Head of caudate nucleus (tissue), 42 donors: Measurements from ENCODE around the gene IFNGR1.

ENCODE experiments used
- DNase-seq, 42 donors: peaks; one replicate each; pipeline versions ENCODE4 v3.0.0 to v3.0.0-alpha.2; 2020 to 2021; ENCODE audit warnings: mixed read lengths in 7 of 42
- intact Hi-C: fragments of 100-400 bp; cut with DNase I; formaldehyde crosslinking; loops from one replicate; pipeline ENCODE4 v1.15.0; 2022

Gene IFNGR1

DNA sequence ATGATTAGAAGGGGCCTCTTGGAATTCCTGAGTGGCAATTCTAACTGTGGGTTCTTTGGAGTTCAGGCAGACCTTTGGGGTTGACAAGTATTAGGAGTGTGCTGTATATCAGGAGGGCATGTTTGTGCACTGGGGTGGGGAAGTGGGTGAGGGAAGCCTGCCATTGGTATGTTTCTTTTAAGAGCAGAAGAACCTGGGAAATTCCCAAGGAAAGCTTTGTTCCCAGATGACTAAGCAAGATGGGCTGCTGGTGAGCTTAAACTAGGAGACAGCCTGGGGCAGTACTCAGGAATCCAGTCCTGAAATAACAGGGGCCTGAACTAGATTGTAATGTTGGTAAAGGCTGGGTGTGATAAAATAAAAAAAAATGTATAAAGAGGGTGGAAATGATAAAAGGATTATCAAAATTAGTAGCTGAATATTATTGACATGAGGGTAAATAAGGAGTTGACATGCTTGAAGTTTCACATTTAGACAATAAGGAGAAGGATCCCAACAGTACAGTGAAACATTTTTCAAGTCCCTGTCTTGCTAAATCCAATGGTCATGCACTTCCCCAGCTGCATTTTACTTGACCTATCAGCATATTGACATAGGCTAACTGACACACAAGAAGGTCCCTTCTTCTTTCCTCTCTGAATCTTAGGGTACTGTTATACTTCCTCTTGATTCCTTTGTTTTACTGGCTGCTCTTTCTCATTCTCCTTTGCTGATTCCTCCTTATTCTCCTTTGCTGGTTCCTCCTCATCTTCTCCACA lies 18.4 kb upstream of the IFNGR1 start:
- intact Hi-C loops: no loop called here
- no peak for DNase-seq

DNA sequence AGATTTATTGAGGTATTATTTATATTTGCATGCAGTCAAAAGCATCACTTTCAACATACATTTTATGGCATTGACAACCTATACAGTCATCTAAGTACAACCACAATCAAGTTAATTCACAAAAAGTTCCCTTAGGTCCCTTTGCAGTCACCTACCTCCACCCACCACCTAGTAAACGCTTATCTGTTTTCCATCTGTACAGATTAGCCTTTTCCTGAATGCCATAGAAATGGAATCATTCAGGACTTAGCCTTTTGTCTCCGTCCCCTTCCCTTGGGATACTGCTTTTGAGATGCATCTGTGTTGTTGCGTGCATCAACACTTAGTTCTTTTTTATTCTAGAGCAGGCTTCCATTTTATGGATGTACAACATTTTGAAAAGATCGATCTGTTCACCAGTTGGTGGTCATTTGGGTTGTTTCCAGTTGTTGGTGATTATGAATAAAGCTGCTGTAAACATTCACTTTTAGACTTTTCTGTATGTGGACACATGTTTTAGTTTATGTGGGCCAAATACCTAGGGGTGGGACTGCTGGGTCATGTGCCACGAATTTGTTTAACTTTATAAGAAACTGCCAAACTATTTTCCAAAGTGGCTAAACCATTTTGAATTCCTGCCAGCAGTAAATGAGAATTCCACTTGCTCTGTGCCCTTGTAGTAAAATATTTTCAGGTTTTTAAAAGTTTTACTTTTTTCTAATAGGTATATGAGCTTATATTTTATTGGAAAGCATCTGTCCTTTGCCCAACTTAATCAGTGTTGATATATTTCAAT lies 17.6 kb upstream of the IFNGR1 start:
- intact Hi-C loops: no loop called here
- DNase-seq: no peak

DNA sequence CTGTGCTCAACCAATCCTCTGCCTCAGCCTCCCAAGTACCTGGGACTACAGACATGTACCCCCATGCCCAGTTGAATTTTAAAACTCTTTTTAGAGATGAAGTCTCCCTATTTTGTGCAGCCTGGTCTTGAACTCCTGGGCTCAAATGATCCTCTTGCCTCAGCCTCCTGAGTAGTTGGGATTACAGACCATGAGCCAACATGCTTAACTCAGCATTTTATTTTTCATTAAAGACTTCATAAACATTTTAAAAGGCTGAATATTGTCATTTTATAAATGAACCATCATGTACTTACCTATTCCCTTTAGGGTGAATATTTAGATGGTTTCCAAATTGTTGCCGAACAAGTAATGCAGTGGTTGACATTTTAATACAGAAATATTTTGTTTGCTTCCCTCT lies 16.5 kb upstream of the IFNGR1 start:
- no peak for DNase-seq
- intact Hi-C loops: no loop called here

DNA sequence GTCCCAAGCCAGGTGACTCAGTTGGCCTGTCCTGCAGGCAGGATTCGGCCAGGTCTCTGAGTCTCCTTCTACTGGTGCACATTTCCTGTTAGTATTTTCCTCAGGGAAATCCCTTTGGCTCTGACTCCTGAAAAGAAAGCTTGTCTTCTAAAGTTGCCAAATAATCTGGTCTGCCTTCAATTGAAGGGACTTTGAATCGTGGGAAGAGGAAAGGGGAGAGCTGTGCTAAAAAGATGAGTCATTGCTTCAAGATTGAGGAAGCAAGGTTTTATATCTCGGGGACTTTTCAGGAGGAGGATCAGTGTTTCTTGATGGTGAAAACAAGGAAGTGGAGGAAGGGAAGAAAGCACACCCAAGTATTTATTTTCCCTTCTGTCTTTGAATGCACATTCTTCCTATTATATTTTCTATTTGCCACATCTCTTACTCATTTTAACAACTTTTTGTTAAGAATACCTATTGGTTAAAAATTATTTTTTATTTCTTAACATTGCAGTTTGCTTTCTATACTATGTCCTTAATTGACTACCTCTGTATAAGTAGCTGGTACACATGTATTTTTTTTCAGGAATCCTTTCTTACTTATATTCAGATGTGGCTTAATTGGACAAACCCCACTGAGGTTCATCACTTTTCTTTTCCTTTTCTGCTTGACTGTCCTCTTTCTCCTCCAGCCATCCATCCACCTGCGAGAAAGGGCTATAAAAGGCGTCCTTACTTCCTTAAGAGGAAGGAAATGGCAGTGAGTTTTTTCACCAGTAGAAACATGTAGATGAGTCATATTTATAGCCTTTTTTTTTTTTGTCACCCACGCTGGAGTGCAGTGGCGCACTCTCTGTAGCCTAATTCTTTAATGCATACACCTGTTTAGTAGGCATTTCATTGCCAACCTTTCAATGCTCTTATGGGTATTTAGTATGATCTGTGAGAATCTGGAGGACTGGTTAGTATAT lies 15.0 kb upstream of the IFNGR1 start:
- intact Hi-C loops: no loop called here
- DNase-seq: peak in 2 of 42 donors; percentile 10 to 37

DNA sequence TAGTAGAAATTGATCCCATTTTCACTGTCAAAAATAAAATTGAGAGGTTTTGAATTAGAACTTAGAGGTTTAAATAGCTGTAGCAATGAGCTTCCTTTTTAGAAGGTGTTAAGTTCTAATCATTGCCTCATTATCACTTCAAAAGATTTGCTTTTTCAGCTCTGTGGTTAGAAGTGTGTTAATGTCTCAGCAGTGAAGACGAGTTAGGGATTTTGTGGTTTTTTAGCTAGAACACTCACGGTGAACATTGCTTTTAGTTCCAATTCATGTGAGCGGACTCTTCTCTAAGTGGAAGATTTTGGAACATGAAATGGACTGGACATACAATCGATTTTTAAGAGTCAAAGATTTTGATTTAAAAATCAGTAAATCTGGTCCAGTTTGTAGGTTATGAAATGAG lies 12.7 kb upstream of the IFNGR1 start:
- intact Hi-C loops: no loop called here
- DNase-seq: no peak

DNA sequence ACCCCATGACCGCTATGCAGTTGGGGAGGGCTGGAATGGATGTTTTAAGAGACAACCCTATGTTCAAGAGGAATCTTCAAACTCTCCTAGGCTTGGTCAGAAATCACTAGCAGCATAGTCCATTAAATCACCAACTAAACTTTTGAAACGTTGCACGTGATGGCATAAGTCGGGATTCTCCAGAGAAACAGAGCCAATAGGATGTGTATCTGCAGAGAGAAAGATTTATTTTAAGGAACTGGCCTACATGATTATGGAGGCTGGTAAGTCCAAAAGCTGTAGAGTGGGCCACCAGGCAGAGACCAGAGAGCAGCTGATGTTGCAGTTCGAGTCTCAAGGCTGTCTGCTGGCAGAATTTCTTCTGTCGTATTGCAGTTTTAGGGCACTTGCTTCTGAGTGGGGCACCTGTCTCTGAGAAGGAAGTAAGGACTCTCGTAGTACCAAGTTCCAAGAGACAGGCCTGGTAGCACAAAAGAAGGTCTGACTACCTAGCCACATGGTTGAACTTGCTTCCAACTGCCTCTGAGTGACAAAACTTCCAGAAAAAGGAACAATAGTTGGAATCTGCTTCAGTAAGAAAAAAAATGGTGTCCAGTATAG lies 11.9 kb upstream of the IFNGR1 start:
- intact Hi-C loops: no loop called here
- no peak for DNase-seq

DNA sequence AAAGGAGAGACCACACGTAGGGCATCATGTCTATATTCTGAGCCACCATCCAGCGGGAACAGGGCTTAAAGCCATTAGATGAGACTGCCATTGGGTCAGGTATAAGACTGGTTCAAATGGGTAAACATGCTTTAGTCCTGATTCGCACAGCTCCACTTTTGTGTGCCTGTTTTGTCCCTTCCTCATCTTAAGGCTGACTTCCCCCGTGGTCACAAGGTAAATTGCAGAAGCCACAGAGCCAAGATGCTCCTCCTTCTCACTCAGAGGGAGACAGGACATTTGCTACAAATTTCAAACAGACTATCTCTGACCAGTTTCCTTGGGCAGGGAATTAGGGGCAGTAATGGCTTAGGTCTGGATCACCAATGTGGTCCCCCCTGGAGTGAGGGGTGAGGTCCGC lies 11.4 kb upstream of the IFNGR1 start:
- DNase-seq: peak in 5 of 42 donors; percentile 20 to 31 (median 26)
- intact Hi-C loops: no loop called here

DNA sequence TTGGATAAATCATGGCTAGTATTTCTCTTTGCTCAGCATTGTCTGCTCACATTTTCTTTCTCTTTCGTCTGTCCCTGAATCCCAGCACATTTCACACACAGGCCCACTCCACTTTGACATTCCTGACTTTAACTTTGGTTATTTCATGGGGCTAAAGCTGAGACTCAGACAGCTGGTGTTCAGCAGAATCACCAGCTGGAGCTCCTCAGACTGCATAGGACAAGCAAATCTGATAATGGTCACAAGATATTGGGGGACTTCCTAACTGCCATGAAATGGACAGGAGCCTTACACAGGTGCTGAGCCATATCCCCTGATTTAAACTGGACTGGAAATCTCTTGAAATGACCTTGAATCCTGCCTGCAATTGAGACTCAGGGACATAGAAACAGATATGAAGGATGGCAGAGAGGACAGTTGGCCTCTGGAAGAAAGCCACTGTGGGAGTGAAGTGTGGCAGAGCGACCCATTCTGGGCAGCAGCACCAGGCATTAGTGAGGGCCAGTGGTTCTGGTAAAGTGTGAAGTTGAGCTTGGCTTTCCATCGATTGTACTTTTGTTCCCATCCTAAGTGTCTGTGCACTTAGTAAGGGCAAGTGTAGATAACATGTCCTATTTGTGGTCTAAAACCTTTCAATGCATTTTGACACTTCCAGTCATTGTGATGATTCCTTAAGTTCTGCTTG lies 10.0 kb upstream of the IFNGR1 start:
- no peak for DNase-seq
- intact Hi-C loops: no loop called here

DNA sequence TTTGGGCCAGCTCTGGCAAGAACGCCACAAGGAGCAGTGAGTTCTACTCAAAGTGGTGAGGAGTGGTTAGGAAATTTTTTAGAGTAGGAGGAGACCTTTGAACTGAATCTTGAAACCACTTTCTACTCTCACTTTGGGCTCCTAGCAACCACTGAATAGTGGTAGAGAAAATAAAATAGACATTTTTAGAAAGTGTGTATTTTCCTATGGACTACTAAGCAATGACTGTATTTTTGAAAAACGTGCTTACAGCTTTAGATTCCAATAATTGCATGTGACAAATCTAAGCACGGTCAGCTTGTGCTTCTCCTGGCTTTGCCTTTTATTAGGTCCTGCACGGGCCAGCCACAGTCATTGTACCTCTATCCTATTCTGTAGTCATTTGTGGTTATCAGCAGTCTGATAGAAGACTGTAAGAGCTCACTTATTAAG lies 8.7 kb upstream of the IFNGR1 start:
- intact Hi-C loops: no loop called here

DNA sequence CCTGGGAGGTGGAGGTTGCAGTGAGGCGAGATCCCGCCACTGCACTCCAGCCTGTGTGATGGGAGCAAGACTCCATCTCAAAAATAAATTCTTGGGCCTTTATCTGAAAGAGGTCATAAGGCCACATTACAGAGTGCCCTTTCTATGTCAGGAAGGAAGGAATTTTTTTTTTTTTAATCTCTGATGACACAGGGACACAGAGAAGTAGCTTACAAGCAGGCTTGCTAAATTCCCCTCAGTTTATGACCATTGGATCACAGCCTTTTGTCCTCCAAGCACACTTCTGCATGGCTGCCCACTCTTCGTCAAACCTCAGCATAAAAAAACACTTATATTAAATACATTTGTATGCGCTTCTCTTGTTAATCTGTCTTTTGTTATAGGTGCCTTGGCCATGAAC lies 7.5 kb upstream of the IFNGR1 start:
- intact Hi-C loops: no loop called here
- DNase-seq: no peak

More for the DNA sequence above, 8.7 kb upstream of the IFNGR1 start:
- DNase-seq: no peak

DNA sequence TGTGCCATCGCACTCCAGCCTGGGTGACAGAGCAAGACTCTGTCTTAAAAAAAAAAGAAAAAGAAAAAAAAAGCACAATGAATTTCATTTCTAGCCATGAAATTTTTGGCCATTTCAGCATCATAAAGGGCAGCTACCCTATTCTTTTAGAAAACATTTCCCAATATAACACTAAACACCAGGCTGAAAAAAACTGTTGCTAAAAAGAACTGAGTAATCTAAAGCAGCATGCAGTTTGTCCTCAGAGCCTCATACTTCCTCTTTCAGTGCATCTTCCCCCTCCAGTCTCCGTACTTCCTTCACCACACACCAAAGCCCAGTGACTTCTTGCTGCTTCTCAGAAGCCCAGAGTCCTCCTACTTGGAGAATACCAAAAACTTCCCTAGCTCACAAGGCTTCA lies 5.6 kb upstream of the IFNGR1 start:
- DNase-seq: peak in 5 of 42 donors; percentile 16 to 38 (median 31)

DNA sequence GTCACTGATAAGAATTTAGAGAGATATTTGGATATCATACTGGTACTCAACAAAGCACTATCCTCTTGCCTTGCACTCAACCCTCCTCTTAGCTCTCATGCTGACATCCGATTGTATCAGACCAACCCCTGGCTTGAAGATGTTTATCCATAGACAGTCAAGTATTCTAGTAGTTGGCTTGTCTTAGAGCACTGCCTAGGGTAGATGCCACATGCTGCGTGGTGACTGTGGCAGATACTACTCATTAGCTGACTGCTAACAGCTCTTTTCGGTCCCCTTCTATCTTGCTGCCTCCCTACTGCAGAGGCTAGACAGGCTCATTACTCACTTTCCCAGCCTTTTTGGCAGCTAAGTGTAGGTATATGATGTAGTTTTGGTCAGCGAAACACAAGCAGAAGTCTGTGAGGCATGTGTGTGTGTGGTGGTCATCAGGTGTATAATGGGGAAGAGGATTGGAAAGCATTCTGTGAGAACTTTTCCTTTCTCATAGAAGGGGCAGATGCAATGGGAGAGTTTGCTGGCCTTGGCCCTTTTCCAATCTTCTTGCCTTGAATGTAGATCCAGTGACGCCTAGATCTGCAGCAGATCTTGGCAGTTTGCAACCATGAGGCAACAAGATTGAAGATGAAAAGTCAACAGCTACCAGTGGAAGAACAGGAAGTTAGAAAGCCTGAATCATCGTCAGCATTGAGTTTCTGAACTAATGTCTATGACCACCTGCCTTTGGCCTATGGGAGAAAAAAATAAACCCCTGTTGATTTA lies 4.4 kb upstream of the IFNGR1 start:
- DNase-seq: peak in 1 of 42 donors; percentile 55
- intact Hi-C loops: no loop called here

More for the DNA sequence above, 5.6 kb upstream of the IFNGR1 start:
- intact Hi-C loops: no loop called here

DNA sequence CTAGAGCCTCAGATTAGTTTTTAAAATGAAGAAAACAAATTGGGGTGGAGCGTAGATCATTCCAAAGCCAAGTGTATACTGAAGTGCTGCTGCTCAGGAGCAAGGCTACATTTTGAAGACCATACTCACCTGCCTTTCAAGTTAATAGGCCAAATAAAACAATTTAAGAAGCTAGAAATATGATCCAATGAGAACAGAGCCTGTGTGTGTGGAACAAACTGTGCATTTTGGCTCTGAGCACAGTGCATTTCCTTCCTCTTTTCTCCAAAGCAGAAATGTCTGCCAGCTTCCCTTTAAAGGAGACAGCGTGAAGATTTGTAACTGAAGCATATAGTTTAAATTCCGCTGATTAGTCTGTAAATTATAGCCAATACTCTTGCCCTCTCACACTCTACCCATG lies 3.2 kb upstream of the IFNGR1 start:
- intact Hi-C loops: no loop called here
- peak in 1 of 42 donors; percentile 31 for DNase-seq

DNA sequence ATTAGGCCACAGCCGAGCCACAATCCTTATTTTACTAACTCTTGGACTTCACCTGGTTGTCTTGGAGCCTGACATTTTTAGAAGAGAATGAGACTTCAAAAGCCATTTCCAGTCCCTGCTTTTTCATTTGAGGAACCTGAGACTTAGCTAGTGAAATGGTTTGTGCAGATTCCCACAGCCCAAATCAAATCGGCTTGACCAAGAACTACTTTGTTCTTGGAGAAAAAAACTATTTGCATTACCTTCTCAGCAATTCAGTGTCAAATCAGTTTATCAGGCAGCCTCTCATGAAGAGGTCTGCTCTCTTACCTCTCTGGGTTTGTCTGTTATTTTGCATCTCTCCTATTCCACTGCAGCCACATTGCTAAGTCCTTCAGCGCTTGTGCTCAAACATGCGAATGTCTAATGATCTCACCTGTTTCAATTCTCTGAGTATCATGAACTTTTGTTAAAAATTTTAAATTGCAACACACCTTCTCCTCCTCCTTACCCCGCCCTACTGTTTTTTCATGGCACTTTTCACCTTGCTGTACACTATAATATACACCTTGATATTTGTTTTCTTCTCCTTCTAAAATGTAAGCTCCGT lies 573 bp upstream of the IFNGR1 start:
- intact Hi-C loops: no loop called here
- no peak for DNase-seq

DNA sequence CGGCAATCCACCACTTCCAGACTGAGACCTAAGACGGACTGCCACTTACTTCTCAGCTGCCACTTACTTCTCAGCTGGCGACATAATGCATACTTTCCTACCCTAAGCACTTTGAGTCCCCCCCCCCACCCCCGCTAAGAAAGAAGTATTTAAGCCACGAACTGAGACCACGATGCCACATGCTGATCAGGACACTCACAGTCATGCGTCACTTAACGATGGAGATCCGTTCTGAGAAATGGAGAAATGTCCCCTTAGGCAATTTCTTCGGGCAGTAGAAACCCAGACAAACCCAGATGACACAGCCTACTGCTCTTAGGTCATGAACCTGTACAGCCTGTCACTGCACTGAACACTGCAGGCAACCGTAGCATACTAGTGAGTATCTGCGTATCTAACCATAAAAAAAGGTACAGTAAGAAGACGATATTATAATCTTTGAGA lies 690 bp downstream of the IFNGR1 start:
- peak in 22 of 42 donors; percentile 24 to 66 (median 38) for DNase-seq
- intact Hi-C loops: no loop called here

DNA sequence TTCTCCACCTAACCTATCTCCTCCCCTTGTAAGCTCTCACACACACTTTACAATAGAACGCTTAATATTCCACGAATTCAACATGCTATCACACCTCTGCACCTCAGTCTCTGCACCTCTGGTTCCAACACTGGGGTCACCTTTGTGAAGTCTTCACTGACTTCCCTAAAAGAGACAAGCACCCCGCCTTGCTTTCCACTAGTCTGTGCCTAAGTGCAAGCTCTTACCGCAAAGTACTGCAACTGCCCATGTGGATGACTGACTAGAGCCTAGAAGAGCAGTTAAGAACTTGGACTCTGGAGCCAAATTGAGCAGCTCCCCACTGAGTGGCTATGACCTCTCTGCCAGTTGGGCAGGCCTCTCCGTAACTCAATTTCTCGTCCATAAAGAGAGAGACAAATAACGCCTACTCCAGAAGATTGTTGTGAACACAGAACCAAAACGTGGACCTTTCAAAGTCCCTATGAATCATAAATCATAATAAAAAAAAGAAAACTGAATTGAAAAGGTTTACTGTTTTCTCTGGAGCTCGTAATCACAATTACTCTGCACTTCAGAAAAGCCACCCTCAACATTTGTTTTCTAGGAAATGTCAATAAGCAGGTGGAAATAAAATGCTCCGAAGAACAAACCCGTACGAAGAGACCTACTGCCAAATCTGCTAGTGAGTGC lies 1.2 kb downstream of the IFNGR1 start:
- DNase-seq: peak in 4 of 42 donors; percentile 18 to 61 (median 26)

More for the DNA sequence above, 1.2 kb downstream of the IFNGR1 start:
- intact Hi-C loops: no loop called here
